ENCODE data around the gene DLGAP3.

The DLGAP3 gene

GRCh38 chr1:34898330-34898761 lies 31.1 kb downstream of the DLGAP3 start:
- Histone ChIP-seq H3K4me1 (ENCODE audit: control insufficient read depth in 2 of 2, insufficient read depth in 1 of 2, low read depth in 1 of 2, low read length in 2 of 2) (no peaks in the 10 kb centered on the region), H3K9ac (ENCODE audit: low read depth, low read length, poor library complexity) (no peak overlapping the region), H2AFZ (ENCODE audit: low read length) (no peak overlapping the region), H2BK5ac (ENCODE audit: low read length) (no peak overlapping the region), H4K91ac (ENCODE audit: low read depth, low read length, poor library complexity) (no peak overlapping the region), H3K79me1 (ENCODE audit: low read depth, low read length) (no peaks in the 10 kb centered on the region), H3K4me3 (ENCODE audit: low read length in 2 of 2) (no peak overlapping the region), H3K36me3 (replicated peaks in 1 of 2; ENCODE audit: control insufficient read depth in 2 of 2, insufficient read depth in 2 of 2, low read length in 2 of 2) (no peaks in the 10 kb centered on the region), H4K8ac (ENCODE audit: low read depth, low read length) (no peak overlapping the region), H3K14ac (ENCODE audit: low read length) (no peak overlapping the region), H2BK15ac (ENCODE audit: low read length) (no peak overlapping the region), H3K18ac (ENCODE audit: low read length) (no peak overlapping the region), H2AK5ac (ENCODE audit: low read depth, low read length) (no peak overlapping the region), H3K4ac (ENCODE audit: low read length) (no peak overlapping the region), H3K27ac (replicated peaks; ENCODE audit: low read length) (no peak overlapping the region), H3K23ac (ENCODE audit: low read depth, low read length, poor library complexity) (no peak overlapping the region), H2BK120ac (ENCODE audit: low read depth, low read length) (no peak overlapping the region), H3K27me3 (ENCODE audit: control insufficient read depth in 3 of 3, insufficient read depth in 3 of 3, low read depth in 1 of 3, low read length in 3 of 3) (peaks cover 0 to 6% (median 0%) of the 10 kb centered on the region in 3 experiments), H3K4me2 (ENCODE audit: insufficient read depth, low read length, poor library complexity, severe bottlenecking) (no peak overlapping the region), H2BK12ac (ENCODE audit: low read length) (no peak overlapping the region), H3K9me3 (replicated peaks in 1 of 2; ENCODE audit: control insufficient read depth in 2 of 2, insufficient read depth in 1 of 2, low read depth in 1 of 2, low read length in 2 of 2) (no peaks in the 10 kb centered on the region)
- no CpG with 5 or more reads among the region's 2 CpGs for WGBS, 2 donors (ENCODE audit: extremely low coverage in 2 of 2, insufficient read length in 2 of 2, insufficient replicate concordance in 1 of 2)
- DNase-seq (ENCODE audit: low spot score) = no peak

GRCh38 chr1:34896612-34897011 lies 32.8 kb downstream of the DLGAP3 start:
- no peak overlapping the region for H3K27ac ChIP-seq (replicated peaks; ENCODE audit: low read length)
- WGBS, 2 donors (ENCODE audit: extremely low coverage in 2 of 2, insufficient read length in 2 of 2, insufficient replicate concordance in 1 of 2) = no CpG with 5 or more reads among the region's 1 CpG
- H3K4me2 ChIP-seq (ENCODE audit: insufficient read depth, low read length, poor library complexity, severe bottlenecking) = no peak overlapping the region

DNA sequence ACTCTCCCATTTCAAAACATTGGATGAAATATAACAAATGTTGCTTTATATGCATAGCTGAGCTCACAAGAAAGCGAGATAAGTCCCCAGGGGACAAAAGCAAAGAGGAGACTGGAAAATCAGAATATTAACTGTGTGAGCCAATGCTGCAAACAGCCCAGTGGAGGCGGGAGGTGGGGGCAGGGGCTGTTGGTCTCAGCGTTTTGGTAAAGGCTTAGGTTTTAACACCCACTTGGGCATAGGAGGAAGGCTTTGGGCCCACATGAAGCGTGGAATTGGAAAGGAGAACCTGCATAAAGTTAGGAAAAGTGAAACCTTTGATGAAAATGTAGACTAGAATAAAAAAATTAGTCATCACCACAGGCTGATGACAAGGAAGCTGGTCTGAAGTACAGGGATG lies 39.7 kb downstream of the DLGAP3 start:
- Histone ChIP-seq H2BK120ac (ENCODE audit: low read depth, low read length) (no peak overlapping the region), H2BK5ac (ENCODE audit: low read length) (no peak overlapping the region), H2BK15ac (ENCODE audit: low read length) (no peak overlapping the region), H3K9me3 (replicated peaks in 1 of 2; ENCODE audit: control insufficient read depth in 2 of 2, insufficient read depth in 1 of 2, low read depth in 1 of 2, low read length in 2 of 2) (peaks cover 0 to 13% of the 10 kb centered on the region in 2 donors), H2AK5ac (ENCODE audit: low read depth, low read length) (no peak overlapping the region), H4K91ac (ENCODE audit: low read depth, low read length, poor library complexity) (no peak overlapping the region), H3K14ac (ENCODE audit: low read length) (no peak overlapping the region), H4K8ac (ENCODE audit: low read depth, low read length) (no peak overlapping the region), H3K4me2 (ENCODE audit: insufficient read depth, low read length, poor library complexity, severe bottlenecking) (no peak overlapping the region), H3K27ac (replicated peaks; ENCODE audit: low read length) (no peak overlapping the region), H3K23ac (ENCODE audit: low read depth, low read length, poor library complexity) (no peak overlapping the region), H3K18ac (ENCODE audit: low read length) (no peak overlapping the region), H3K79me1 (ENCODE audit: low read depth, low read length) (no peaks in the 10 kb centered on the region), H2AFZ (ENCODE audit: low read length) (no peak overlapping the region), H3K4me3 (ENCODE audit: low read length in 2 of 2) (no peak overlapping the region), H3K36me3 (replicated peaks in 1 of 2; ENCODE audit: control insufficient read depth in 2 of 2, insufficient read depth in 2 of 2, low read length in 2 of 2) (no peaks in the 10 kb centered on the region), H2BK12ac (ENCODE audit: low read length) (no peak overlapping the region), H3K4ac (ENCODE audit: low read length) (no peak overlapping the region), H3K27me3 (ENCODE audit: control insufficient read depth in 3 of 3, insufficient read depth in 3 of 3, low read depth in 1 of 3, low read length in 3 of 3) (peaks cover 11 to 20% (median 13%) of the 10 kb centered on the region in 3 experiments), H3K4me1 (ENCODE audit: control insufficient read depth in 2 of 2, insufficient read depth in 1 of 2, low read depth in 1 of 2, low read length in 2 of 2) (peaks cover 0 to 5% of the 10 kb centered on the region in 2 donors), H3K9ac (ENCODE audit: low read depth, low read length, poor library complexity) (no peak overlapping the region)
- no peak for DNase-seq (ENCODE audit: low spot score)
- WGBS, 2 donors (ENCODE audit: extremely low coverage in 2 of 2, insufficient read length in 2 of 2, insufficient replicate concordance in 1 of 2) = no CpG with 5 or more reads among the region's 4 CpGs

More at GRCh38 chr1:34896612-34897011, 32.8 kb downstream of the DLGAP3 start:
- Histone ChIP-seq H3K27me3 (ENCODE audit: control insufficient read depth in 3 of 3, insufficient read depth in 3 of 3, low read depth in 1 of 3, low read length in 3 of 3) (no peaks in the 10 kb centered on the region), H3K36me3 (replicated peaks in 1 of 2; ENCODE audit: control insufficient read depth in 2 of 2, insufficient read depth in 2 of 2, low read length in 2 of 2) (no peaks in the 10 kb centered on the region), H3K4ac (ENCODE audit: low read length) (no peak overlapping the region), H3K9me3 (replicated peaks in 1 of 2; ENCODE audit: control insufficient read depth in 2 of 2, insufficient read depth in 1 of 2, low read depth in 1 of 2, low read length in 2 of 2) (peaks cover 0 to 11% of the 10 kb centered on the region in 2 donors), H2AFZ (ENCODE audit: low read length) (no peak overlapping the region), H2BK15ac (ENCODE audit: low read length) (no peak overlapping the region), H4K91ac (ENCODE audit: low read depth, low read length, poor library complexity) (no peak overlapping the region), H2BK5ac (ENCODE audit: low read length) (no peak overlapping the region), H2AK5ac (ENCODE audit: low read depth, low read length) (no peak overlapping the region), H3K4me1 (ENCODE audit: control insufficient read depth in 2 of 2, insufficient read depth in 1 of 2, low read depth in 1 of 2, low read length in 2 of 2) (no peaks in the 10 kb centered on the region), H3K79me1 (ENCODE audit: low read depth, low read length) (no peaks in the 10 kb centered on the region), H3K9ac (ENCODE audit: low read depth, low read length, poor library complexity) (no peak overlapping the region), H3K18ac (ENCODE audit: low read length) (no peak overlapping the region), H4K8ac (ENCODE audit: low read depth, low read length) (no peak overlapping the region), H3K23ac (ENCODE audit: low read depth, low read length, poor library complexity) (no peak overlapping the region), H2BK120ac (ENCODE audit: low read depth, low read length) (no peak overlapping the region), H2BK12ac (ENCODE audit: low read length) (no peak overlapping the region), H3K4me3 (ENCODE audit: low read length in 2 of 2) (no peak overlapping the region), H3K14ac (ENCODE audit: low read length) (no peak overlapping the region)
- no peak for DNase-seq (ENCODE audit: low spot score)

DNA sequence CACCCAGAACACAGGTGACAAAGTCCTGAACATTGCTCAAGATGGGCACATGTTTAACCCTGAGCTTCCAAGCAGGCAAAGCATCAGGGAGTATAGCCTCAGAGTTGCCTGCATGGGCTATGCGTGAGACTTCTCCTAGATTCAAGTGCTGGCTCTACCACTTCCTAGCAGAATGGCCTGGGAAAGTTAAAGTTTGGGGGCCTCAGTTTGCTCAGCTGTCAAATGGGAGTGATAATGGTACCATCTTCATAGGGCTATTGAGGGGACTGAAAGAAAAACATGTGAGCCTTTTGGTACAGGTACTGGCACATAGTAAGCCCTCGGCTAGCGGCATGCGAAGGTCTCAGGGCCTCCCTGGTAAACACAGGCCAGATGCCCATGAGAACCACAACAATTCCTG lies 41.9 kb downstream of the DLGAP3 start:
- Histone ChIP-seq H3K14ac (ENCODE audit: low read length) (no peak overlapping the region), H3K4me3 (ENCODE audit: low read length in 2 of 2) (no peak overlapping the region), H2AK5ac (ENCODE audit: low read depth, low read length) (no peak overlapping the region), H3K23ac (ENCODE audit: low read depth, low read length, poor library complexity) (no peak overlapping the region), H3K27me3 (ENCODE audit: control insufficient read depth in 3 of 3, insufficient read depth in 3 of 3, low read depth in 1 of 3, low read length in 3 of 3) (peaks cover 13 to 32% (median 22%) of the 10 kb centered on the region in 3 experiments), H4K8ac (ENCODE audit: low read depth, low read length) (no peak overlapping the region), H3K4me1 (ENCODE audit: control insufficient read depth in 2 of 2, insufficient read depth in 1 of 2, low read depth in 1 of 2, low read length in 2 of 2) (peaks cover 0 to 5% of the 10 kb centered on the region in 2 donors), H3K4me2 (ENCODE audit: insufficient read depth, low read length, poor library complexity, severe bottlenecking) (no peak overlapping the region), H3K18ac (ENCODE audit: low read length) (no peak overlapping the region), H3K9ac (ENCODE audit: low read depth, low read length, poor library complexity) (no peak overlapping the region), H3K36me3 (replicated peaks in 1 of 2; ENCODE audit: control insufficient read depth in 2 of 2, insufficient read depth in 2 of 2, low read length in 2 of 2) (no peaks in the 10 kb centered on the region), H3K79me1 (ENCODE audit: low read depth, low read length) (no peaks in the 10 kb centered on the region), H2BK5ac (ENCODE audit: low read length) (no peak overlapping the region), H3K4ac (ENCODE audit: low read length) (no peak overlapping the region), H2BK15ac (ENCODE audit: low read length) (no peak overlapping the region), H3K27ac (replicated peaks; ENCODE audit: low read length) (no peak overlapping the region), H4K91ac (ENCODE audit: low read depth, low read length, poor library complexity) (no peak overlapping the region), H2BK12ac (ENCODE audit: low read length) (no peak overlapping the region), H3K9me3 (replicated peaks in 1 of 2; ENCODE audit: control insufficient read depth in 2 of 2, insufficient read depth in 1 of 2, low read depth in 1 of 2, low read length in 2 of 2) (peaks cover 0 to 11% of the 10 kb centered on the region in 2 donors), H2BK120ac (ENCODE audit: low read depth, low read length) (no peak overlapping the region), H2AFZ (ENCODE audit: low read length) (no peak overlapping the region)
- no peak for DNase-seq (ENCODE audit: low spot score)
- WGBS, 2 donors (ENCODE audit: extremely low coverage in 2 of 2, insufficient read length in 2 of 2, insufficient replicate concordance in 1 of 2) = no CpG with 5 or more reads among the region's 4 CpGs
